ENCODE data around the gene TOMM7. TPM values are rescaled to one million over a fixed set of nuclear protein-coding genes. Genes with fewer than 3 reads are reported as not detected.
"Not testable (repeated sequence)": the region's sequence is repeated elsewhere in the genome, so short reads cannot be mapped to it uniquely, and the experiment has no call there.

The TOMM7 gene
- total RNA-seq, 1 donor from 2014 or later: 162 TPM

DNA sequence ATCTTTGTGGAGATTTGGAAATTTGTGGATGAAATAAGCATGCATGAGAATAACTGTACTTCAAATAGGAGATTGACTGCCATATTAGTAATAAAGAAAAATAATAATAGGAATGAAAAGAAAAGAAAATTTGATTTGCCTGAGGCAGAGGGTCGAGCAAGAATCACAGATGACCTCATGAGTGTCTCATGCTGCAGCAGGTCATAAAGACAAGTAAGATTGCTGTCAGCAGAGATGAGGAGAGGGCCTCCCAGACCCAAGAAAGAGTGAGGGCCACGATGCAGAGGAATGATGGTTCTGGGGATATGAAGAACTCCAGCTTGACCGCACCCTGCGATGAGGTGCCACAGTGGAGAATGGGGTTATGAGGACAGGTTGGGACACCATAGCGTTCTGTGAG is 39.2 kb downstream of the TOMM7 start:
- DNase-seq: no peak

DNA sequence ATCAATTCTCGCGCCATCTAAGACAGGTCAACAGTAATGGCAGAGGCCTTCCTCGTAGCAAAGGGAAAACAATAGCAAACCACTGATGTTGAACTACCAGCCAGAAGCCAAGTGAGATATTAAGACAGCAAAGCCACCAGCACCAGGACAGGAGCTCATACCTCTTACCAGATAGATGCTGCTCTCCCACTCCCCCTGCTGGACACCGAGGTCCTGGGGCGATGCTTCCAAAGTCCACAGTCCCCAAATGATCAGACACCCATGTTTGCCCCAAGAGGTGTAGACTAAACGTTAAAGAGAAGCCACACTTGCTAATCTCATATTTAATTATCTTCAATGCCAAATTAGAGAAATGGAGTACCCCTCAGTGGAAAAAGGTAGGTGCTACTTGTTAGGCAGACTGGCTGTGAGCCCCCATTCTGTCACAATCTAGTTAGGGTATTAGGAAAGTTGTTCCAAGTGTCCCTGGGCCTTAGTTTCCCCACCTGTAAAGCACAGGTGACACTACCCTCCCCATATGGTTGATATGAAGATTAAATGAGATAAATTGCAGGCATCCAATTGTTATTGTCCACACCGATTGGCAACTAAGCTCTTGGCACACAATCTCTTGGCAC is 39.9 kb downstream of the TOMM7 start:
- peak; percentile 52 for DNase-seq

DNA sequence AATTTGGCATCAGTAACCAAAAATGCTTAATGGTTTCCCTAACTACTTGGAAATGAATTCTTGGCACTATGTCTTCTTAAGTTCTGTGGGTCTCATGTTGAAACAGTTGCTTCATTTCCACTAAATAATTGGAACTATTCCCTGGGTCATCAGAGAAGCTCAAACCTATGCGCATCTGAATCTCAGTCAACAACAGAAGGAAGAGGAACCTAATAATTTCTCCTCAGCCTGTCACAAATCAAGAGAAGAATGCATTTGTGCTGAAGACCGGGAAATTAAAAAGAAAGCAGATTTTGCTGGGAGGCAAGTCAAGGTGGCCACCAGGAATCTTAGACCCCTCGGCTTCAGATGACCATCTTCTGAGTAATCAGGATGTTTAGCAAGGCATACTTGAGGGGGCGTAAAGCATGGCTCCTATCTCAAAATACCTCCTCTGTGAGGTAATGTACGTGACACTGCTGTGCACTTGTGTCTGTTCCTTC is 41.4 kb downstream of the TOMM7 start:
- DNase-seq: no peak

DNA sequence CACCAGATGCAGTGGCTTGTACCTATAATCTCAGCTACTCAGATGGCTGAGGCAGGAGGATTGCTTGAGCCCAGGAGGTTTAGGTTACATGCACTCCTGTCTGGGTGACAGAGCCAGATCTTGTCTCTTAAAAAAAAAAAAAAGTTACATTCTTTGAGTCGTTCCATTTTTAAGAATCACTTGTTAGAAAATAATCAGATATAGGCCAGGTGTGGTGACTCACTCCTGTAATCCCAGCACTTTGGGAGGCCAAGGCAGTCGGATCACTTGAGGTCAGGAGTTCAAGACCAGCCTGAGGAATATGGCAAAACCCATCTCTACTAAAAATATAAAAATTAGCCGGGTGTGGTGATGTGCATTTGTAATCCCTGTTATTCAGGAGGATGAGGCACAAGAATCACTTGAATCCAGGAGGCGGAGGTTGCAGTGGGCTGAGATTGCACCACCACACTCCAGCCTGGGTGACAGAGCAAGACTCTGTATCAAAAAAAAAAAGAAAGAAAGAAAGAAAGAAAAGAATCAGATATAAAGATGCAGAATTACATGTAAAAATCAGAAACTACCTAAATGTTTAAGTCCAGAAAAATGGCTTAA is 42.8 kb downstream of the TOMM7 start:
- DNase-seq: not testable (repeated sequence)

DNA sequence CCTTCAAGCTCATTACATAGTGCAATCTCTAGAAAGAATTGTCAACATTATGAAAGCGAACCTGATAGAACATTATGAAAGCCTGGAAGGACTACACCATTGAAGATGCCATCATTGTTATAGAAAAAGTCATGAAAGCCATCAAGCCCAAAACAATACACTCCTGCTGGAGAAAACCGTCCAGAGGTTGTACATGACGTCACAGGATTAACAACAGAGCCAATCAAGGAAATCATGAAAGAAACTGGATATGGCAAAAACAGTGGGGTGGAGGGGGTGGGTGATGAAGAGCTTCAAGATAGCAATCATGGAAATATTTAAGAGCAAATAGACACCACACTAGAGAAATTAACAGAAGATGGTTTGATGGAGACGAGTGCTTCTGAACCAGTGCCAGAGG is 45.7 kb downstream of the TOMM7 start:
- DNase-seq: no peak

DNA sequence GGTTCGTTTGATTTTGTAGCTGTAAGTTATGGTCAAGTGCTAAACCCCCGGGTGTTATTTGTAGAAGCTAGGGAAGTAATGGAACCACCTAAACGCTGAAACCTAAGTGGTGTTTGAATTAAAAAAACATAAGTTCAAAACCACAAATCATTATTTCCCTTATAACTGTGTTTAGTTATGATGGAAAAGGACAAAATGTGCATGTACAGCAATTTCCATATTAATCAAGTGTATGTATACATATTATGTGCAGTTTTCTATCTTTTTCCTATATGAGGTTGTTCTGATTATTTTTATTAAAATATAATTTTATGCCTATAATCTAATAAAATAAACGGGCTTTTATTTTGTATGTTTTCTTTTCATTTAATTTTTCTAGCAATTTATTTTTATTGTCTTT is 49.8 kb downstream of the TOMM7 start:
- DNase-seq: no peak

DNA sequence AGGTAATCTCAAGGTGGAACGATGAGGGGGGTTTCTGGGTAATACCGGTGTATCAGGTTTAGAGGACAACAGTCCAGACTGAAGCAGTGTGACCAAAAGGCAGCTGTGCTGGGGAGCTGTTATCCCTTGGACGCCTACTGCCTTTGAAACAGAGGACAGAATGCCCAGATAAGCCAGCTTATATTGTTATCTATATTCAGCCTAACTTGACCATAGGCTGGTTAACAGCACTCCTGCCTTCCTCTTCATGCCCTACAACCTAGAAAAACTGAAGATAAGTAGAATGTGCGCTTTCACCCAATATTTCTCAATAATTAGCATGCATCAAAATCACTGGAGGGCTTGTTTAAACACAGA is 50.8 kb downstream of the TOMM7 start:
- no peak for DNase-seq

DNA sequence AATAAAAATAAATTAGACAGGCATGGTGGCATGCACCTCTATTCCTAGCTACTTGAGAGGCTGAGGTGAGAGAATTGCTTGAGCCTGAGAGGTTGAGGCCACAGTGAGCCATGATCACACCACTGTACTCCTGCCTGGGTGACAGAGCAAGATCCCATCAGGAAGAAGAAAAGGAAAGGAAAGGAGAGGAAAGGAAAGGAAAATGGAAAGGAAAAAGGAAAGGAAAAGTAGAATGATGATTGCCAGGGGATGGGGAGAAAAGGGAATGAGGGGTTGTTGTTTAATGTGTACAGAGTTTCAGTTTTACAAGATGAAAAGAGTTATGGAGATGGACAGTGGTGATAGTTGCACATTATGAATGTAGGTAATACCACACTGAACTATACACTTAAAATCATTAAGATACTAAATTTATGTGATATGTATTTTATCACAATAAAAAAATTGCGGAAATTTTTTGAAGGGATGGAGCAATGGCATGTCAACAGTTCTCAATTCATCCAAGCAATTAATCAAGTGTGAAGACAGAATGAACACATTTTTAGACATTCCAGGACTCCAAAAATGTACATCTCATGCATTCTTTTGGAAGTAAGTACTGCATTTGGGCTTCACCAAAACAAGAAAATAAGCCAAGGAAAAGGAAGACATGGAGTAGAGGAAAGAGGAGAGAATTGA is 51.3 kb downstream of the TOMM7 start:
- no peak for DNase-seq

DNA sequence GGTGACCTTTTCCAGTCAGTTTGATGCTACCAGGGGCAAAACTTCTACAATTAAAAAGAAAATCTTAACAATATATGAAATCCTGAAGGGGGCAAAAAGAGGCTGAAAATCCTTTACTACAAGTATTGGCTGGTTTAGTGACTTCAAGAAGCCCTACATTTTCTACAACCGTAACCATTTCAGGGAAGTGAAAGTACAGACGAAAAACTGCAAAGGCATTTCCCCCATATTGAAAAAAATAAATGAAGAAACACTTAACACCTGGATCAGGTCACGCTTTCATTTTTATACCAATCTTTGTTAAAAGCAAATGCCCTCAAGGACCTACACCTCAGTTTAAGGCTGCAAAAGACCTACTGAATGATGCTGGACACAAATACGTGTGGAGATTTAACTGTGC is 57.0 kb downstream of the TOMM7 start:
- DNase-seq: no peak

Small RNAs within 50 kb of the gene (small RNA-seq; reads per million reads assigned to genes)
- gene SNORD93 (ENCODE audit: low replicate concordance): 421 reads per million, percentile 98 among the genes with 10 or more reads in this experiment

Other genes with a start within 250 kb of the TOMM7 start
- gene IL6, start 95.6 kb downstream of the TOMM7 start, total RNA-seq: not detected
- gene HYCC1, start 191.3 kb upstream of the TOMM7 start, total RNA-seq: 40.4 TPM